Measurements from ENCODE around the gene ENDOV.

The ENDOV gene

GRCh38 chr17:80422276-80422675, 7.3 kb downstream of the ENDOV start:
- Histone ChIP-seq H3K9ac (ENCODE audit: insufficient read length) (no peak overlapping the region), H3K9me3 (ENCODE audit: low read depth, low read length) (no peaks in the 10 kb centered on the region), H3K36me3 (ENCODE audit: insufficient read depth, low read length) (no peaks in the 10 kb centered on the region), H3K27ac (no peak overlapping the region), H3K4me3 (no peak overlapping the region)
- no peak for TF ChIP-seq POLR2AphosphoS5 (IDR thresholded peaks at IDR 0.05; ENCODE audit: borderline replicate concordance, low read depth, low read length)
- TF ChIP-seq FOXP2 (optimal IDR thresholded peaks at IDR 0.05; ENCODE audit: control extremely low read depth, extremely low read length, insufficient read depth) = no peak
- no peak for TF ChIP-seq EZH2 (IDR thresholded peaks at IDR 0.05)
- DNase-seq (ENCODE audit: low read depth, low spot score) = no peak

DNA sequence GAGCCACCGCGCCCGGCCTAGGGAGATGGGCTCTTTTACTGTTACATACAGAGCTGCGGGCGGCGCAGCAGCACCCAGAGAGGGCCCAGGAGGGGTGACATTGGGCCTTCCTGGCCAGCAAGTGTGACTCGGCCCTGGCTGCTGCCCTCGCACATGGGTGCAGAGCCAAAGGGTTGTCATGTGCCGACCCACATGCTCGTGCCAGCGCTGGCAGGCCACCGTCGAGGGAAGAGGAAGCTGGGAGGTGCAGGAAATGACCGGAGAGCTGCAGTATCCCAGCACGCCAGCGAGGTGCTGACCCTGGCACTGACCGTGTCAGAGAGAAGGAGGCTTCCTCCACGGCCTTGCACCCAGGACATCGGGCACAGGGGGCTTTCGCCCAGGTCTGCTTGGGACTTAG, 8.0 kb downstream of the ENDOV start:
- Histone ChIP-seq H3K9me3 (ENCODE audit: low read depth, low read length) (no peaks in the 10 kb centered on the region), H3K36me3 (ENCODE audit: insufficient read depth, low read length) (no peaks in the 10 kb centered on the region), H3K9ac (ENCODE audit: insufficient read length) (no peak overlapping the region), H3K27ac (no peak overlapping the region), H3K4me3 (no peak overlapping the region)
- DNase-seq (ENCODE audit: low read depth, low spot score) = no peak
- TF ChIP-seq POLR2AphosphoS5 (IDR thresholded peaks at IDR 0.05; ENCODE audit: borderline replicate concordance, low read depth, low read length) (no peak), FOXP2 (optimal IDR thresholded peaks at IDR 0.05; ENCODE audit: control extremely low read depth, extremely low read length, insufficient read depth) (no peak), EZH2 (IDR thresholded peaks at IDR 0.05) (no peak)

- Histone ChIP-seq H3K9me3 (ENCODE audit: low read depth, low read length) (no peaks in the 10 kb centered on the region), H3K27ac (no peak overlapping the region), H3K36me3 (ENCODE audit: insufficient read depth, low read length) (no peaks in the 10 kb centered on the region), H3K9ac (ENCODE audit: insufficient read length) (no peak overlapping the region), H3K4me3 (no peak overlapping the region)
- DNase-seq (ENCODE audit: low read depth, low spot score) = no peak
- TF ChIP-seq POLR2AphosphoS5 (IDR thresholded peaks at IDR 0.05; ENCODE audit: borderline replicate concordance, low read depth, low read length) (no peak), FOXP2 (optimal IDR thresholded peaks at IDR 0.05; ENCODE audit: control extremely low read depth, extremely low read length, insufficient read depth) (no peak), EZH2 (IDR thresholded peaks at IDR 0.05) (no peak)
Measured at GRCh38 chr17:80423536-80424225, 8.7 kb downstream of the ENDOV start.

DNA sequence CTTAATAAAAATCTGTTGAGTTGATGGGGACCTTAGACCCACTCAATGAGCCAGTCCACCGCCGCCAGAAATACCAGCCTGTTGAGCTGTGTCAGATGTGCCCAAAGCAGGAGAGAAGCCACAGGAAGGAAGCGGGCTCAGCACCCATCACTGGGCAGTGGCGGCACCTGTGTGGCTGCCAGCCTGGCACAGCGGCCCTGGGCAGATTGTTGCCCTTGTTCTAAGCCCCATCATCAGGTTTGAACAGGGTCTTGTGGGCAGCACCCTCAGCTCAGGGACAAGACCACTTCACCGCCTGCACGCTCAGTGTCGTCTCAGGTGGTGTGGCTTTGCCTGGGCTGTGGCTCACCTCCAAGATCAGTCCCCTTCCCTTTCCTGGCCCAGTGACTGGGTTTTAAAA, 9.3 kb downstream of the ENDOV start:
- Histone ChIP-seq H3K9ac (ENCODE audit: insufficient read length) (no peak overlapping the region), H3K27ac (no peak overlapping the region), H3K9me3 (ENCODE audit: low read depth, low read length) (no peaks in the 10 kb centered on the region), H3K4me3 (no peak overlapping the region), H3K36me3 (ENCODE audit: insufficient read depth, low read length) (no peaks in the 10 kb centered on the region)
- DNase-seq (ENCODE audit: low read depth, low spot score) = no peak
- TF ChIP-seq FOXP2 (optimal IDR thresholded peaks at IDR 0.05; ENCODE audit: control extremely low read depth, extremely low read length, insufficient read depth) = no peak

- Histone ChIP-seq H3K36me3 (ENCODE audit: insufficient read depth, low read length) (no peaks in the 10 kb centered on the region), H3K27ac (no peak overlapping the region), H3K4me3 (no peak overlapping the region), H3K9ac (ENCODE audit: insufficient read length) (no peak overlapping the region), H3K9me3 (ENCODE audit: low read depth, low read length) (no peaks in the 10 kb centered on the region)
- TF ChIP-seq EZH2 (IDR thresholded peaks at IDR 0.05) = no peak
- TF ChIP-seq POLR2AphosphoS5 (IDR thresholded peaks at IDR 0.05; ENCODE audit: borderline replicate concordance, low read depth, low read length) = no peak
- no peak for TF ChIP-seq FOXP2 (optimal IDR thresholded peaks at IDR 0.05; ENCODE audit: control extremely low read depth, extremely low read length, insufficient read depth)
- no peak for DNase-seq (ENCODE audit: low read depth, low spot score)
Measured at GRCh38 chr17:80424878-80425765, 10.2 kb downstream of the ENDOV start.

GRCh38 chr17:80425835-80426426, 11.0 kb downstream of the ENDOV start:
- no peak overlapping the region for H3K27ac ChIP-seq
- no peak for DNase-seq (ENCODE audit: low read depth, low spot score)
- H3K4me3 ChIP-seq = no peak overlapping the region
- TF ChIP-seq FOXP2 (optimal IDR thresholded peaks at IDR 0.05; ENCODE audit: control extremely low read depth, extremely low read length, insufficient read depth) (no peak), POLR2AphosphoS5 (IDR thresholded peaks at IDR 0.05; ENCODE audit: borderline replicate concordance, low read depth, low read length) (no peak), EZH2 (IDR thresholded peaks at IDR 0.05) (no peak)
- no peak overlapping the region for H3K9ac ChIP-seq (ENCODE audit: insufficient read length)
- H3K36me3 ChIP-seq (ENCODE audit: insufficient read depth, low read length) = no peaks in the 10 kb centered on the region
- H3K9me3 ChIP-seq (ENCODE audit: low read depth, low read length) = no peaks in the 10 kb centered on the region

- no peaks in the 10 kb centered on the region for H3K9me3 ChIP-seq (ENCODE audit: low read depth, low read length)
- H3K27ac ChIP-seq = no peak overlapping the region
- H3K9ac ChIP-seq (ENCODE audit: insufficient read length) = no peak overlapping the region
- no peak for TF ChIP-seq EZH2 (IDR thresholded peaks at IDR 0.05)
- no peak for TF ChIP-seq POLR2AphosphoS5 (IDR thresholded peaks at IDR 0.05; ENCODE audit: borderline replicate concordance, low read depth, low read length)
- DNase-seq (ENCODE audit: low read depth, low spot score) = no peak
- H3K4me3 ChIP-seq = no peak overlapping the region
- no peaks in the 10 kb centered on the region for H3K36me3 ChIP-seq (ENCODE audit: insufficient read depth, low read length)
Measured at GRCh38 chr17:80426671-80427326, 11.8 kb downstream of the ENDOV start.

All from SK-N-MC (cell line).